Testis (tissue), 5 donors: Measurements from ENCODE around the gene PRRG4. TPM values are rescaled to one million over a fixed set of nuclear protein-coding genes. Genes with fewer than 3 reads are reported as not detected.
A peak's percentile ranks its signal among the peaks of the same experiment; 100 is the strongest.
"Not testable (repeated sequence)": the region's sequence is repeated elsewhere in the genome, so short reads cannot be mapped to it uniquely, and the experiment has no call there.

ENCODE experiments used
- DNase-seq: peaks from one replicate; pipeline ENCODE4 v3.0.0-alpha.2; 2019
- H3K27ac ChIP-seq, 2 donors: fragments of 200-600 bp; sonication (generic); one replicate each; pipeline ENCODE4 v1.5.1; 2019
- H3K27me3 ChIP-seq: fragments of 200-600 bp; sonication (generic); one replicate; pipeline ENCODE4 v1.5.1; 2019
- H3K36me3 ChIP-seq: fragments of 200-600 bp; sonication (generic); one replicate; pipeline ENCODE4 v1.5.1; 2017; ENCODE audit warnings: low read depth; ENCODE audit errors: missing control alignments
- H3K4me1 ChIP-seq: fragments of 200-600 bp; sonication (generic); one replicate; pipeline ENCODE4 v1.5.1; 2019
- H3K4me3 ChIP-seq, 2 donors: fragments of 200-600 bp; sonication (generic); one replicate each; pipeline ENCODE4 v1.5.1; 2017 to 2019
- H3K9me3 ChIP-seq: fragments of 200-600 bp; sonication (generic); one replicate; pipeline ENCODE4 v1.5.1; 2017
- POLR2A ChIP-seq: fragments of 450-650 bp; IDR thresholded peaks from one replicate; pipeline ENCODE4 v1.6.1; 2017; ENCODE audit warnings: antibody characterized with exemption, mild to moderate bottlenecking, moderate library complexity
- WGBS, 2 donors: methylation state at CpG; one replicate each; pipeline ENCODE4 v1.1.5; 2018; 5-methylcytosine and 5-hydroxymethylcytosine counted together
- intact Hi-C: fragments of 100-400 bp; cut with DNase I; formaldehyde crosslinking; loops from one replicate; pipeline ENCODE4 v1.15.1; 2023; ENCODE audit warnings: low total_unique reads
- long read RNA-seq, 2 donors: transcript quantifications; one replicate each; lab custom pipeline, GENCODE V29; 2026
- polyA plus RNA-seq: library from polyadenylated mRNA; stranded (reverse); fragments of 350-450 nt; fragmentation: Illumina TruSeq; extraction: RNeasy Lipid Tissue Mini Kit (QIAGEN cat#74804); gene quantifications from one replicate; pipeline ENCODE4 v1.2.3, GENCODE V29; 2014; ENCODE audit warnings: low read depth, low replicate concordance; ENCODE audit not compliant: insufficient read depth
- total RNA-seq, 2 donors: library from RNA; depleted of rRNA; stranded (reverse); fragments of >200 nt; gene quantifications; one replicate each; pipeline ENCODE4 v1.2.3, GENCODE V29; 2016
- TF ChIP-seq, protein P1 (sequence below), 3 experiments: fragments of 450-650 bp in 2 of 3; fragments of 200-600 bp in 1 of 3; sonication (generic) in 1 of 3; IDR thresholded peaks; one replicate each; pipeline ENCODE4 v1.5.1; 2016 to 2019; ENCODE audit warnings: antibody characterized with exemption in 3 of 3, mild to moderate bottlenecking in 2 of 3, moderate library complexity in 1 of 3

PRRG4 gene
- 1 to 10 TPM in 1 of 2 donors, under 1 TPM in 1; 0.93 to 1.1 TPM for total RNA-seq
- polyA plus RNA-seq, result 1.0 TPM
- long read RNA-seq, donor 1, result 0 reads
- long read RNA-seq, donor 2, result 0 reads

DNA sequence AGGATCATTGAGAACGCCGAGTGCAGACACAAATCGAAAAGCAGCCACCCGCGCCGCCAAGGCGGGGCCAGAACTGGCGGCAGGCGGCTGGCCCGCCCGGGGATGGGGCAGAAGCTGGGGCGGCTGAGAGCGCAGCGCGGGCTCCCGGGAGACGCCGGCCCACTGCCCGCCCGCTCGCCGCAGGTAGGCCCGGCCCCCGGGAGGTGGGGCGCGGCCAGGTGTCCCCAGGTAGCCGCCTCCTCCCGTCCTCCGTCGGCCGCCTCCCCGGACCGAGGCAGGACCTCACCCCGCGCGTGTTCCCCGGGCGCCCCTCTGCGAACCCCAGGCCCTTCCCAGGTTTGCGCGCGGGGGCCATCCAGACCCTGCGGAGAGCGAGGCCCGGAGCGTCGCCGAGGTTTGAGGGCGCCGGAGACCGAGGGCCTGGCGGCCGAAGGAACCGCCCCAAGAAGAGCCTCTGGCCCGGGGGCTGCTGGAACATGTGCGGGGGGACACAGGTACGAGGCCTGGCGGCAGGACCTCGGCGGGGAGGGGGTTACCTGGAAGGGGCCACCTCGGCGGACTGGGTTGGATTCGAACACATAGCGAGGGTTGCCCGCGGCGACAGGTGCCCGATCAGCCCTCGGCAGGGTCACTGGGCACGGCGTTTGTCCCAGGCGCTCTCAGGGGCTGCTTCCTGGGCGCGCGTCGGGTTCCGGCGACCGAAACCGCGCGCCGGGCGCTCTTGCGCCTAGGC is at the start of gene PRRG4:
Gene PRRG4 (plus strand): TSS at position 248 of the 733 bp plus-strand sequence. CDS start 603 bp downstream, outside the sequence.
- H3K4me3 ChIP-seq, result peak within 1 kb of the TSS; percentile 53 to 67
- no peak for TF ChIP-seq POLR2A
- TF ChIP-seq, protein P1, sequence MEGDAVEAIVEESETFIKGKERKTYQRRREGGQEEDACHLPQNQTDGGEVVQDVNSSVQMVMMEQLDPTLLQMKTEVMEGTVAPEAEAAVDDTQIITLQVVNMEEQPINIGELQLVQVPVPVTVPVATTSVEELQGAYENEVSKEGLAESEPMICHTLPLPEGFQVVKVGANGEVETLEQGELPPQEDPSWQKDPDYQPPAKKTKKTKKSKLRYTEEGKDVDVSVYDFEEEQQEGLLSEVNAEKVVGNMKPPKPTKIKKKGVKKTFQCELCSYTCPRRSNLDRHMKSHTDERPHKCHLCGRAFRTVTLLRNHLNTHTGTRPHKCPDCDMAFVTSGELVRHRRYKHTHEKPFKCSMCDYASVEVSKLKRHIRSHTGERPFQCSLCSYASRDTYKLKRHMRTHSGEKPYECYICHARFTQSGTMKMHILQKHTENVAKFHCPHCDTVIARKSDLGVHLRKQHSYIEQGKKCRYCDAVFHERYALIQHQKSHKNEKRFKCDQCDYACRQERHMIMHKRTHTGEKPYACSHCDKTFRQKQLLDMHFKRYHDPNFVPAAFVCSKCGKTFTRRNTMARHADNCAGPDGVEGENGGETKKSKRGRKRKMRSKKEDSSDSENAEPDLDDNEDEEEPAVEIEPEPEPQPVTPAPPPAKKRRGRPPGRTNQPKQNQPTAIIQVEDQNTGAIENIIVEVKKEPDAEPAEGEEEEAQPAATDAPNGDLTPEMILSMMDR (IDR thresholded peaks at IDR 0.05), result no peak
- DNase-seq, result peak; percentile 31
- peak within 1 kb of the TSS in 1 of 2 donors; percentile 70 for H3K27ac ChIP-seq
- H3K27me3 ChIP-seq, result no peaks in the 10 kb centered on the region
- H3K9me3 ChIP-seq, result no peaks in the 10 kb centered on the region
- H3K4me1 ChIP-seq, result peaks cover 4% of the 10 kb centered on the region
- intact Hi-C loops, result no loop called here
- WGBS, 2 donors, result 5% methylated on average over 40 to 50 of the region's 85 CpGs
- no peaks in the 10 kb centered on the region for H3K36me3 ChIP-seq

DNA sequence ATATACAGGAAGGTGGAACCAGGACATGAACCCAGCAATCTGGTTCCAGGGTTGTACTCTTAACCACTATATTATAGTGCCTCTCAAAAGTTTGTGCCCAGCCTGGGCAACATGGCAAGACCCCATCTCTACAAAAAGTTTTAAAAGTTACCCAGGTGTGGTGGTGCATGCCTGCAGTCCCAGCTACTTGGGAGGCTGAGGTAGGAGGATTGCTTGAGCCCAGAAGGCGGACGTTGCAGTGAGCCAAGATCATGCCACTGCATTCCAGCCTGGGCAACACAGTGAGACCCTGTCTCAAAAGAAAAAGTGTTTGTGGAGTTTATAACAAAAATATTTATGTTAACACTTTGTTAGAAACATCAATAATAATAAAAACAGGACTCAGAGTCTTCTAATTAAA is 48.9 kb upstream of the PRRG4 start:
- intact Hi-C loops, H3K27me3 ChIP-seq, H3K9me3 ChIP-seq, H3K4me3 ChIP-seq, H3K36me3 ChIP-seq, DNase-seq, H3K27ac ChIP-seq, H3K4me1 ChIP-seq: not testable (repeated sequence)
- WGBS, 2 donors, result 74 to 82% methylated on average over 2 of the region's 2 CpGs

DNA sequence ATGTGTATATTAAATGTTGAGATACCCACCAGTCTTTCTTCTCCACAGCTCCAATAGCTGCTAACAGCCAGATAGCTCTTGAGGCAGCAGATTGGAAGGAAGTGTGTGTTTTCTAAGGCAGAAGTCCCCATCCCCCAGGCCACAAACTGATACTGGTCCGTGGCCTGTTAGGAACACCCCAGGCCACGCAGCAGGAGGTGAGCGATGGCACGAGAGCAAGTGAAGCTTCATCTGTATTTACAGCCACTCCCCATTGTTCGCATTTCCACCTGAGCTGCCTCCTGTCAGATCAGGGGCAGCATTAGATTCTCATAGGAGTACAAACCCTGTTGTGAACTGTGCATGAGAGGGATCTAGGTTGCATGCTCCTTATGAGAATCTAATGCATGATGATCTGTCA is 48.0 kb upstream of the PRRG4 start:
- Histone ChIP-seq H3K27me3 (no peaks in the 10 kb centered on the region), H3K4me3 (no peak overlapping the region), H3K27ac (no peak overlapping the region), H3K36me3 (no peaks in the 10 kb centered on the region), H3K4me1 (no peaks in the 10 kb centered on the region), H3K9me3 (no peaks in the 10 kb centered on the region)
- intact Hi-C loops, result no loop called here
- no peak for DNase-seq
- TF ChIP-seq, protein P1 (IDR thresholded peaks at IDR 0.05), result no peak
- no peak for TF ChIP-seq POLR2A
- 84% methylated on average over 5 of the region's 5 CpGs for WGBS, 2 donors

DNA sequence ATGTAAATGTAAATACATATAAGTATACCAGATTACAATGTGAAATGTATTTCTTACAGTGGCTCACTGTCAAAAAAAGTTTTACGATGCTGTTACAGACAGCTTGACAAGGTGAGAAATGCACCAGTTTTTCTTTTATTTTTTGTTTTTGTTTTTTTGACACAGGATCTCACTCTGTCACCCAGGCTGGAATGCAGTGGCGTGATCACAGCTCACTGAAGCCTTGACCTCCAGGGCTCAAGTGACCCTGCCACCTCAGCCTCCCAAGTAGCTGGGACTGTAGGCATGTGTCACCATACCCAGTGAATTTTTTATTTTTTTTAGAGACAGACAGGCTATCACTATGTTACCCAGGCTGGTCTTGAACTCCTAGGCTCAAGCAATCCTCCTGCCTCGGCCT is 44.5 kb upstream of the PRRG4 start:
- H3K9me3 ChIP-seq, result no peaks in the 10 kb centered on the region
- WGBS, 2 donors, result 90 to 94% methylated on average over 3 of the region's 3 CpGs
- no peak overlapping the region for H3K27ac ChIP-seq
- H3K4me1 ChIP-seq, result no peaks in the 10 kb centered on the region
- intact Hi-C loops, result no loop called here
- no peak overlapping the region for H3K4me3 ChIP-seq
- TF ChIP-seq, protein P1 (IDR thresholded peaks at IDR 0.05), result no peak
- no peaks in the 10 kb centered on the region for H3K27me3 ChIP-seq
- H3K36me3 ChIP-seq, result no peaks in the 10 kb centered on the region
- no peak for DNase-seq

DNA sequence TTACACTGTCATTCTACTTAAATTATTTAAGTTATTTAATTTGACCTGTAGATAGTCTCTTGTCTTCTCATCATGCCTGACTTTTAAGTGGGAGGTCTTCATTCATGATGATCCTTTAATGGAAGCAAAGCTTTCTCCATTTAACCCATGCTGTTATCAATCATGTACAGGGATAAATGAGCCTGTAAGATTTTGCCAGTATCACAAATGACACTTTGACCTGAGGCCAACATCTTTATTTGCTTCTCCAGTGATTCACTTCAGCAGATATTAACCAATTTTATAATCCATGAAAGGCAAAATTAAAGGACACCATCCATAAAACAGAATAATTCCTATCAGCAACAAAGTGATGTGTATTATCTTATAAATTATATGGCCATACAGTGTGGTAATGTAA is 42.9 kb upstream of the PRRG4 start:
- Histone ChIP-seq H3K9me3 (no peaks in the 10 kb centered on the region), H3K27me3 (no peaks in the 10 kb centered on the region), H3K27ac (no peak overlapping the region), H3K4me3 (no peak overlapping the region), H3K4me1 (no peaks in the 10 kb centered on the region), H3K36me3 (no peaks in the 10 kb centered on the region)
- intact Hi-C loops, result no loop called here
- no peak for TF ChIP-seq POLR2A
- TF ChIP-seq, protein P1 (IDR thresholded peaks at IDR 0.05), result no peak
- no peak for DNase-seq
